HG02973 (cell line): Measurements from ENCODE around the gene GASK1A.
"Not testable (repeated sequence)": the region's sequence is repeated elsewhere in the genome, so short reads cannot be mapped to it uniquely, and the experiment has no call there.

Experiments used
- ATAC-seq: cut with Tn5 transposase; IDR thresholded peaks from one replicate; pipeline ENCODE4 v1.9.1; 2021; ENCODE audit warnings: moderate library complexity; ENCODE audit not compliant: unreplicated experiment

GASK1A gene

GRCh38 chr3:42979044-42979972 is at the start of gene GASK1A:
Gene GASK1A (plus strand): TSS chr3:42979311. CDS start chr3:42979643, 332 bp downstream.
- ATAC-seq = no peak

GRCh38 chr3:42934111-42934510 is 45.0 kb upstream of the GASK1A start:
- ATAC-seq = no peak

- no peak for ATAC-seq
These were observed 44.2 kb upstream of the GASK1A start for GRCh38 chr3:42934910-42935309.

- no peak for ATAC-seq
These were observed 43.6 kb upstream of the GASK1A start for GRCh38 chr3:42935472-42935871.

- no peak for ATAC-seq
These were observed 42.7 kb upstream of the GASK1A start for GRCh38 chr3:42936157-42936981.

- ATAC-seq = no peak
These were observed 41.8 kb upstream of the GASK1A start for GRCh38 chr3:42937334-42937733.

GRCh38 chr3:42942693-42943092 is 36.4 kb upstream of the GASK1A start:
- ATAC-seq = no peak

- no peak for ATAC-seq
These were observed 33.1 kb upstream of the GASK1A start for GRCh38 chr3:42946050-42946449.

GRCh38 chr3:42957573-42957972 is 21.5 kb upstream of the GASK1A start:
- ATAC-seq = no peak

GRCh38 chr3:42960282-42960681 is 18.8 kb upstream of the GASK1A start:
- ATAC-seq = no peak

GRCh38 chr3:42960786-42961185 is 18.3 kb upstream of the GASK1A start:
- ATAC-seq = no peak

GRCh38 chr3:42961633-42962032 is 17.5 kb upstream of the GASK1A start:
- no peak for ATAC-seq

GRCh38 chr3:42963269-42963668 is 15.8 kb upstream of the GASK1A start:
- ATAC-seq = no peak

- no peak for ATAC-seq
These were observed 14.8 kb upstream of the GASK1A start for GRCh38 chr3:42964266-42964665.

- no peak for ATAC-seq
These were observed 8.6 kb upstream of the GASK1A start for GRCh38 chr3:42970557-42970956.

- no peak for ATAC-seq
These were observed 7.9 kb upstream of the GASK1A start for GRCh38 chr3:42970976-42971772.

- ATAC-seq = not testable (repeated sequence)
These were observed 4.2 kb upstream of the GASK1A start for GRCh38 chr3:42974906-42975305.

- ATAC-seq = no peak
These were observed 3.7 kb upstream of the GASK1A start for GRCh38 chr3:42975456-42975855.

GRCh38 chr3:42975955-42976354 is 3.2 kb upstream of the GASK1A start:
- ATAC-seq = no peak

GRCh38 chr3:42980209-42980608 is 1.1 kb downstream of the GASK1A start:
- no peak for ATAC-seq

GRCh38 chr3:42980909-42981308 is 1.8 kb downstream of the GASK1A start:
- ATAC-seq = no peak
